HL-60 (cell line): ENCODE measurements around the gene ECI1.

ENCODE experiments used
- DNase-seq, 2 experiments: peaks; one replicate each; pipeline ENCODE4 v3.0.0-alpha.2; 2010 to 2020; ENCODE audit warnings: low read depth in 1 of 2, low spot score in 1 of 2
- H3K27ac ChIP-seq: fragments of 250-450 bp; sonication (Bioruptor Pico); replicated peaks from 2 replicates; pipeline ENCODE4 v1.5.1; 2020; ENCODE audit warnings: mild to moderate bottlenecking, moderate library complexity
- H3K27me3 ChIP-seq: fragments of 250-450 bp; sonication (Bioruptor Pico); 2 replicates; pipeline ENCODE4 v1.5.1; 2021; ENCODE audit warnings: mild to moderate bottlenecking, moderate library complexity; ENCODE audit not compliant: insufficient read depth, poor library complexity, severe bottlenecking
- H3K4me3 ChIP-seq: replicated peaks from 2 replicates; pipeline ENCODE4 v1.5.1; 2011; ENCODE audit warnings: mild to moderate bottlenecking, control low read depth, low read length; ENCODE audit not compliant: insufficient read depth
- CTCF ChIP-seq: IDR thresholded peaks from one replicate; pipeline ENCODE4 v1.5.1; 2011; ENCODE audit warnings: low read length, control low read depth, inconsistent platforms; ENCODE audit not compliant: insufficient read depth
- GABPA ChIP-seq: IDR thresholded peaks from 2 replicates; pipeline ENCODE4 v1.6.1; 2012; ENCODE audit warnings: low read depth
- POLR2AphosphoS5 ChIP-seq: IDR thresholded peaks from 2 replicates; pipeline ENCODE4 v1.6.1; 2012; ENCODE audit warnings: low read depth
- REST ChIP-seq: IDR thresholded peaks from 2 replicates; pipeline ENCODE4 v1.6.1; 2012; ENCODE audit warnings: low read depth; ENCODE audit not compliant: insufficient replicate concordance
- SPI1 ChIP-seq: IDR thresholded peaks from 2 replicates; pipeline ENCODE4 v1.6.1; 2012; ENCODE audit warnings: low read depth, mild to moderate bottlenecking, borderline replicate concordance

Gene ECI1

GRCh38 chr16:2200313-2200712 lies 51.1 kb downstream of the ECI1 start:
- Histone ChIP-seq H3K27me3 (peaks cover 21% of the 10 kb centered on the region), H3K4me3 (no peak overlapping the region), H3K27ac (no peak overlapping the region)
- DNase-seq, result no peak
- TF ChIP-seq GABPA (no peak), SPI1 (no peak), CTCF (no peak), REST (no peak), POLR2AphosphoS5 (no peak)

GRCh38 chr16:2199621-2200139 lies 51.7 kb downstream of the ECI1 start:
- no peak for TF ChIP-seq GABPA
- peaks cover 27% of the 10 kb centered on the region for H3K27me3 ChIP-seq
- no peak for DNase-seq
- H3K4me3 ChIP-seq, result no peak overlapping the region
- no peak overlapping the region for H3K27ac ChIP-seq

- TF ChIP-seq SPI1, result no peak
- no peak for TF ChIP-seq CTCF
- TF ChIP-seq REST, result no peak
- TF ChIP-seq POLR2AphosphoS5, result no peak
- H3K27me3 ChIP-seq, result peaks cover 32% of the 10 kb centered on the region
- no peak overlapping the region for H3K27ac ChIP-seq
- H3K4me3 ChIP-seq, result no peak overlapping the region
- no peak for DNase-seq
These were observed 52.3 kb downstream of the ECI1 start for GRCh38 chr16:2199095-2199494.

- no peak for DNase-seq
- H3K4me3 ChIP-seq, result no peak overlapping the region
- TF ChIP-seq POLR2AphosphoS5, result no peak
- TF ChIP-seq REST, result no peak
- TF ChIP-seq CTCF, result no peak
- no peak for TF ChIP-seq GABPA
- no peak for TF ChIP-seq SPI1
- peaks cover 35% of the 10 kb centered on the region for H3K27me3 ChIP-seq
- no peak overlapping the region for H3K27ac ChIP-seq
These were observed 53.1 kb downstream of the ECI1 start for GRCh38 chr16:2198283-2198682.
